Activated CD8-positive, alpha-beta memory T cell treated with anti-CD3 and anti-CD28 coated beads, Interleukin-2, amount 50 U/mL, for 1 hour (primary cell): ENCODE results near the gene LRRTM2.
"Not testable (repeated sequence)": the region's sequence is repeated elsewhere in the genome, so short reads cannot be mapped to it uniquely, and the experiment has no call there.

Experiments used
- DNase-seq: peaks from one replicate; pipeline ENCODE4 v3.0.0-alpha.2; 2020; ENCODE audit errors: extremely low read depth

The LRRTM2 gene

GRCh38 chr5:138837160-138837559 lies 38.0 kb downstream of the LRRTM2 start:
- no peak for DNase-seq

GRCh38 chr5:138834853-138835252 lies 40.3 kb downstream of the LRRTM2 start:
- not testable (repeated sequence) for DNase-seq

GRCh38 chr5:138833726-138834480 lies 41.2 kb downstream of the LRRTM2 start:
- no peak for DNase-seq

GRCh38 chr5:138833080-138833479 lies 42.1 kb downstream of the LRRTM2 start:
- no peak for DNase-seq

- no peak for DNase-seq
These were observed 42.9 kb downstream of the LRRTM2 start for GRCh38 chr5:138832218-138832617.

GRCh38 chr5:138831703-138832102 lies 43.4 kb downstream of the LRRTM2 start:
- no peak for DNase-seq

GRCh38 chr5:138829341-138829740 lies 45.8 kb downstream of the LRRTM2 start:
- no peak for DNase-seq

- no peak for DNase-seq
These were observed 46.6 kb downstream of the LRRTM2 start for GRCh38 chr5:138828556-138828955.

- no peak for DNase-seq
These were observed 49.9 kb downstream of the LRRTM2 start for GRCh38 chr5:138824924-138825863.

- DNase-seq, result no peak
These were observed 50.6 kb downstream of the LRRTM2 start for GRCh38 chr5:138824516-138824915.

- no peak for DNase-seq
These were observed 54.4 kb downstream of the LRRTM2 start for GRCh38 chr5:138820695-138821094.

- no peak for DNase-seq
These were observed 56.1 kb downstream of the LRRTM2 start for GRCh38 chr5:138819081-138819480.
